HL-60 (cell line): ENCODE data around the gene CYSLTR2.
A peak's percentile ranks its signal among the peaks of the same experiment; 100 is the strongest.

Experiments used
- DNase-seq, 2 experiments: peaks; one replicate each; pipeline ENCODE4 v3.0.0-alpha.2; 2010 to 2020; ENCODE audit warnings: low read depth in 1 of 2, low spot score in 1 of 2
- H3K27ac ChIP-seq: fragments of 250-450 bp; sonication (Bioruptor Pico); replicated peaks from 2 replicates; pipeline ENCODE4 v1.5.1; 2020; ENCODE audit warnings: mild to moderate bottlenecking, moderate library complexity
- H3K27me3 ChIP-seq: fragments of 250-450 bp; sonication (Bioruptor Pico); 2 replicates; pipeline ENCODE4 v1.5.1; 2021; ENCODE audit warnings: mild to moderate bottlenecking, moderate library complexity; ENCODE audit not compliant: insufficient read depth, poor library complexity, severe bottlenecking
- H3K4me3 ChIP-seq: replicated peaks from 2 replicates; pipeline ENCODE4 v1.5.1; 2011; ENCODE audit warnings: mild to moderate bottlenecking, control low read depth, low read length; ENCODE audit not compliant: insufficient read depth
- GABPA ChIP-seq: IDR thresholded peaks from 2 replicates; pipeline ENCODE4 v1.6.1; 2012; ENCODE audit warnings: low read depth
- POLR2AphosphoS5 ChIP-seq: IDR thresholded peaks from 2 replicates; pipeline ENCODE4 v1.6.1; 2012; ENCODE audit warnings: low read depth
- SPI1 ChIP-seq: IDR thresholded peaks from 2 replicates; pipeline ENCODE4 v1.6.1; 2012; ENCODE audit warnings: low read depth, mild to moderate bottlenecking, borderline replicate concordance
- long read RNA-seq: library from polyadenylated mRNA; unstranded; transcript quantifications from one replicate; pipeline ENCODE4 v2.0.0, GENCODE V29; 2020
- TF ChIP-seq, protein P1 (sequence below): IDR thresholded peaks from one replicate; pipeline ENCODE4 v1.5.1; 2011; ENCODE audit warnings: low read length, control low read depth, inconsistent platforms; ENCODE audit not compliant: insufficient read depth
- TF ChIP-seq, protein P2 (sequence below): IDR thresholded peaks from 2 replicates; pipeline ENCODE4 v1.6.1; 2012; ENCODE audit warnings: low read depth; ENCODE audit not compliant: insufficient replicate concordance

The CYSLTR2 gene, protein sequence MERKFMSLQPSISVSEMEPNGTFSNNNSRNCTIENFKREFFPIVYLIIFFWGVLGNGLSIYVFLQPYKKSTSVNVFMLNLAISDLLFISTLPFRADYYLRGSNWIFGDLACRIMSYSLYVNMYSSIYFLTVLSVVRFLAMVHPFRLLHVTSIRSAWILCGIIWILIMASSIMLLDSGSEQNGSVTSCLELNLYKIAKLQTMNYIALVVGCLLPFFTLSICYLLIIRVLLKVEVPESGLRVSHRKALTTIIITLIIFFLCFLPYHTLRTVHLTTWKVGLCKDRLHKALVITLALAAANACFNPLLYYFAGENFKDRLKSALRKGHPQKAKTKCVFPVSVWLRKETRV
- long read RNA-seq: 0 reads

DNA sequence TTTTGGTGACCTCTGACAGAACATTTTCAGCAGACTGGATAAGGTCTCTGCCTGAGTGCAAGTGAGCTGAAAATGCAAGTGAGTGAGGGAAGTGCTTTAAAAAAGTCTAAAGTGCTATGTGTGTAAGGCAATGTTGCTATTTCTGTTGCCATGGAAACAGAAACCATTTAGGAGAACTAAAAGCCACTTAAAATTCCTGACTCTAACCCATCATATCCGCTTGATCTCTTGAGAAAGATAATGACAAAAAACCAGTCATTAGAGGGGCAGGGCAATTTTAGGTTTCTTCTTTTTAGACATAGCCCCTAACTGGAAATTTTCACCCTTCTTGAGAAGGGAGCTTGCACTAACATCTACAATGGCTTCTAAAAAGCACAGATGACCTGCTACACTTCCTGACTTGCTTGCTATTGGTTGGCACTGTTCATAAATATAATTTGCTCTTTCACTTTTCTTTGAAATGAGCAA, at the start of gene CYSLTR2:
TSS of gene CYSLTR2 (plus strand) at position 458 of the 468 bp plus-strand sequence. CDS start 52,889 bp downstream, outside the sequence.
- TF ChIP-seq SPI1: peak; percentile 11; the same call in 1 of the 2 replicates
- TF ChIP-seq POLR2AphosphoS5: no peak
- Histone ChIP-seq H3K27me3 (no peaks in the 10 kb centered on the region), H3K27ac (peak within 1 kb of the TSS; percentile 48), H3K4me3 (no peak within 1 kb of the TSS)
- DNase-seq: peak in 1 of 2 experiments; percentile 50

DNA sequence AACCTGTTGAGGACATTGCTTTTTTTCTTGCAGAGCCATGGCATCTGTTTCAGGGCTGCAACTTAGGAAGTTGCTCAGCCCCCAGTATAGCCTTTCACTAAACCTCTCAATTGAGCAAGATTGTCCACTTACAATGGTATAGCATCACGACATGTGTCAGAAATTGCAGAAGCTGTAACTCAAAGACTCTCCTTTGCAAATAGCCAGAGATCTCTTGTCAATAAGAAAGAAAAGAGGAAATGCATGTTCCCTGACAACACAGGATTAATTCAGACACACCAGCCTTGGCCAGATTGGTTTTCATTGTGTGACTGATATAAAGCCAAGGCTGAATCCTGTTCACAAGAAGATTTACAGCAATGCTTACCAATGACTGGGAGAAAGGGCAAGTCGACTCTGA, 38.7 kb upstream of the CYSLTR2 start:
- TF ChIP-seq, protein P1, sequence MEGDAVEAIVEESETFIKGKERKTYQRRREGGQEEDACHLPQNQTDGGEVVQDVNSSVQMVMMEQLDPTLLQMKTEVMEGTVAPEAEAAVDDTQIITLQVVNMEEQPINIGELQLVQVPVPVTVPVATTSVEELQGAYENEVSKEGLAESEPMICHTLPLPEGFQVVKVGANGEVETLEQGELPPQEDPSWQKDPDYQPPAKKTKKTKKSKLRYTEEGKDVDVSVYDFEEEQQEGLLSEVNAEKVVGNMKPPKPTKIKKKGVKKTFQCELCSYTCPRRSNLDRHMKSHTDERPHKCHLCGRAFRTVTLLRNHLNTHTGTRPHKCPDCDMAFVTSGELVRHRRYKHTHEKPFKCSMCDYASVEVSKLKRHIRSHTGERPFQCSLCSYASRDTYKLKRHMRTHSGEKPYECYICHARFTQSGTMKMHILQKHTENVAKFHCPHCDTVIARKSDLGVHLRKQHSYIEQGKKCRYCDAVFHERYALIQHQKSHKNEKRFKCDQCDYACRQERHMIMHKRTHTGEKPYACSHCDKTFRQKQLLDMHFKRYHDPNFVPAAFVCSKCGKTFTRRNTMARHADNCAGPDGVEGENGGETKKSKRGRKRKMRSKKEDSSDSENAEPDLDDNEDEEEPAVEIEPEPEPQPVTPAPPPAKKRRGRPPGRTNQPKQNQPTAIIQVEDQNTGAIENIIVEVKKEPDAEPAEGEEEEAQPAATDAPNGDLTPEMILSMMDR: no peak
- no peak; the same call in 1 of the 2 replicates for TF ChIP-seq GABPA
- peak; percentile 99 for TF ChIP-seq SPI1
- TF ChIP-seq POLR2AphosphoS5: 0 out of 2 replicates have a peak, but pooled peaks have one; percentile 13
- TF ChIP-seq, protein P2, sequence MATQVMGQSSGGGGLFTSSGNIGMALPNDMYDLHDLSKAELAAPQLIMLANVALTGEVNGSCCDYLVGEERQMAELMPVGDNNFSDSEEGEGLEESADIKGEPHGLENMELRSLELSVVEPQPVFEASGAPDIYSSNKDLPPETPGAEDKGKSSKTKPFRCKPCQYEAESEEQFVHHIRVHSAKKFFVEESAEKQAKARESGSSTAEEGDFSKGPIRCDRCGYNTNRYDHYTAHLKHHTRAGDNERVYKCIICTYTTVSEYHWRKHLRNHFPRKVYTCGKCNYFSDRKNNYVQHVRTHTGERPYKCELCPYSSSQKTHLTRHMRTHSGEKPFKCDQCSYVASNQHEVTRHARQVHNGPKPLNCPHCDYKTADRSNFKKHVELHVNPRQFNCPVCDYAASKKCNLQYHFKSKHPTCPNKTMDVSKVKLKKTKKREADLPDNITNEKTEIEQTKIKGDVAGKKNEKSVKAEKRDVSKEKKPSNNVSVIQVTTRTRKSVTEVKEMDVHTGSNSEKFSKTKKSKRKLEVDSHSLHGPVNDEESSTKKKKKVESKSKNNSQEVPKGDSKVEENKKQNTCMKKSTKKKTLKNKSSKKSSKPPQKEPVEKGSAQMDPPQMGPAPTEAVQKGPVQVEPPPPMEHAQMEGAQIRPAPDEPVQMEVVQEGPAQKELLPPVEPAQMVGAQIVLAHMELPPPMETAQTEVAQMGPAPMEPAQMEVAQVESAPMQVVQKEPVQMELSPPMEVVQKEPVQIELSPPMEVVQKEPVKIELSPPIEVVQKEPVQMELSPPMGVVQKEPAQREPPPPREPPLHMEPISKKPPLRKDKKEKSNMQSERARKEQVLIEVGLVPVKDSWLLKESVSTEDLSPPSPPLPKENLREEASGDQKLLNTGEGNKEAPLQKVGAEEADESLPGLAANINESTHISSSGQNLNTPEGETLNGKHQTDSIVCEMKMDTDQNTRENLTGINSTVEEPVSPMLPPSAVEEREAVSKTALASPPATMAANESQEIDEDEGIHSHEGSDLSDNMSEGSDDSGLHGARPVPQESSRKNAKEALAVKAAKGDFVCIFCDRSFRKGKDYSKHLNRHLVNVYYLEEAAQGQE: no peak
- DNase-seq: peak; percentile 81 to 88
- peak overlapping the region; percentile 60 for H3K27ac ChIP-seq
- H3K4me3 ChIP-seq: no peak overlapping the region
- no peaks in the 10 kb centered on the region for H3K27me3 ChIP-seq

DNA sequence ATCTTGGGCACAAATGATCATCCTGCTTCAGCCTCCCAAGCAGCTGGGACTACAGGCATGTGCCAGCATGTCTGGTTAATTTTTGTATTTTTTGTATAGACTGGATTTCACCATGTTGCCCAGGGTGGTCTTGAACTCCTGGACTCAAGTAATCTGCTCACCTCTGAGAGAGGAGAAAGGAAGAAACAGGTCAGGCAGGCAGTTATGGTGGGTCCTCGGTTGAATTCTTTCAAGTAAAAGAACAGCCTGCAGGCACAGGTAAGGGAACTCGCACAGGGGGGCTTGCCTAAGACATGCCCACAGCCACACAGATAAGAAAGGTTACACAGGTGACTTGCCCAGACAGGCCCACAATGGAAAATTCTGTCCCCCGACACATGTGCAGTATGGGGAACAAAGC, 34.8 kb upstream of the CYSLTR2 start:
- H3K4me3 ChIP-seq: no peak overlapping the region
- no peaks in the 10 kb centered on the region for H3K27me3 ChIP-seq
- no peak for DNase-seq
- no peak for TF ChIP-seq SPI1
- TF ChIP-seq GABPA: no peak
- TF ChIP-seq, protein P2: no peak
- no peak for TF ChIP-seq POLR2AphosphoS5
- TF ChIP-seq, protein P1: no peak
- H3K27ac ChIP-seq: no peak overlapping the region

DNA sequence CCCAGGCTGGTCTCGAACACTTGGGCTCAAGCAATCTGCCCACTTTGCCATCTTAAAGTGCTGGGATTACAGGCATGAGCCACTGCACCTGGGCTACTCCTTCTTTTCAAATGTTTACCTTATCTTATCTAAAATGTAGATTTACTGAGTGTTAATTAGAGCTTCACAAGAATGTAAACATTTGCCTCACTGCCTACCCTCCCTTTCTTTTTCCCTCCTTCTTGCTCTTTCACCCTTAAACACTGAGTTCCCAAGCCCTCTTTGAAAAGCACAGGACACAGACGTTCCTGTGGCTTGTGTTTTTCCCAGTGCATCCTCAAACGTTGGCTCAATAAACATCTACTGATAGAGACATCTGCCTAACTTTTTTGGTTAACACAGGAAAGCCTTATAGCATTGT, 32.7 kb upstream of the CYSLTR2 start:
- TF ChIP-seq, protein P2: no peak
- TF ChIP-seq GABPA (no peak), POLR2AphosphoS5 (no peak), SPI1 (no peak)
- TF ChIP-seq, protein P1: no peak

More for the DNA sequence above, 32.7 kb upstream of the CYSLTR2 start:
- Histone ChIP-seq H3K4me3 (no peak overlapping the region), H3K27ac (peak overlapping the region; percentile 8; the same call in 1 of the 2 replicates), H3K27me3 (no peaks in the 10 kb centered on the region)
- no peak for DNase-seq
